HG03439 (cell line): ENCODE results near the gene NOS1AP.
"Not testable (repeated sequence)": the region's sequence is repeated elsewhere in the genome, so short reads cannot be mapped to it uniquely, and the experiment has no call there.

Experiments
- ATAC-seq: cut with Tn5 transposase; IDR thresholded peaks from one replicate; pipeline ENCODE4 v1.9.1; 2021; ENCODE audit warnings: mild to moderate bottlenecking, moderate library complexity; ENCODE audit not compliant: unreplicated experiment

The NOS1AP gene

DNA sequence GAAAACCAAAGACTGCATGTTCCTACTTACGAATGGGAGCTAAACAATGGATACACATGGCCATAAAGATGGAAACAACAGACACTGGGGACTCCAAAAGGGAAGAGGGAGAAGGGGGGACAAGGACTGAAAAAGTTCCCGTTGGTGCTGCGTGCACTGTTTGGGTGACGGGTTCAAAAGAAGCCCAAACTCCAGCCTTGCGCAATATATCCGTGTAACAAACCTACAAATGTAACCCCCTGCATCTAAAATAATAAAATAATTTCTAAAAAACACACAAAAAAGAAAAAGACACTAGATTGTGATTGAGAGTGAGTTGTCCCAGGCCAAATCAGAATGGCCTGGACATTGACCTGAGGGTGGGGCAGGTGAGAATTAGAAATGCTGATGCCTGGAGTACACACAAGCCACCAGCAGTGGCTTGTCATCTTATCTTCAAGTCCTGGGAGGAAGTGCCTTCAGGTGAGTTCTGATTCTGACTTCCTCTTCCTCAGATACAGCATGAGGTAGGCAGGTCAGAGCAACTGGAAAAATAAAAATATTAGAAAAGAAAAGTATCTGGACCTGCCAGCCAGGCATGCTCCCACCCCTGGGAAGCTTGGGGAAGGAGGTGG is 252.4 kb downstream of the NOS1AP start:
- ATAC-seq, result no peak

DNA sequence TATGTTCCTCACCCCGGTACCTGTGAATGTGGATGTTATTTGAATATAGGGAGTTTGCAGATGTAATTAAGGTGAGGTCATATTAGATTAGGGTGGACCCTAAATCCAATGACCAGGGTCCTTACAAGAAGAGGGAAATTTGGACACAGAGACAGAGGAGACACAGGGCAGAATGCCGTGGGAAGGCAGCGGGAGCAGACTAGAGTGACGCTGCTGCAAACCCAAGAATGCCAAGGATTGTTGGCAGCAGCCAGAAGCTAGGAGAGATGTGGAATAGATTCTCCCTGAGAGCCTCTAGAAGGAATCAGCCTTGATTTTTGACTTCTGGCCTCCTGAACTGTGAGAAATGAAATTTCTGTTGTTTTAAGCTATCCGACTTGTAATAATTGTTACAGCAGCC is 253.5 kb downstream of the NOS1AP start:
- no peak for ATAC-seq

GRCh38 chr1:162324396-162324795 is 254.9 kb downstream of the NOS1AP start:
- ATAC-seq, result no peak

GRCh38 chr1:162326559-162326958 is 257.1 kb downstream of the NOS1AP start:
- ATAC-seq, result no peak

GRCh38 chr1:162327144-162327787 is 257.8 kb downstream of the NOS1AP start:
- ATAC-seq, result no peak

DNA sequence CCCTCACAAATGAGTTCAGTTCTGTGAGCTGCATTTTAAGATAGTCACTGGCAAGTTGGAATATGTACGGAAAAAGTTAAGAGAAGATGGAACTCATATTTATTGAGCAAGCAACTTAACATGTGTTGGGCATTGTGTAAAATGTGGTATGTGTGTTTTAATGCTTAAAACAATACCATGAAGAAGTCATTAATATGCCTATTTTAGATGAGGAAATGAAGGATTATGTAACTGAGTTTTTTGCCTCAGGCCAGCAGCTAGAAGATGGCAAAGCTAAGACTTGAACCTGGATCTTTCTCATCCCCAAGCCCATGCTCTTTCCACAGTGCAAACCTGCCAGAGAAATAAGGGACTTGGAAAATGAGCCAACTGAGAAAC is 258.3 kb downstream of the NOS1AP start:
- ATAC-seq, result no peak

- ATAC-seq, result no peak
These were observed 259.0 kb downstream of the NOS1AP start for GRCh38 chr1:162328512-162328911.

DNA sequence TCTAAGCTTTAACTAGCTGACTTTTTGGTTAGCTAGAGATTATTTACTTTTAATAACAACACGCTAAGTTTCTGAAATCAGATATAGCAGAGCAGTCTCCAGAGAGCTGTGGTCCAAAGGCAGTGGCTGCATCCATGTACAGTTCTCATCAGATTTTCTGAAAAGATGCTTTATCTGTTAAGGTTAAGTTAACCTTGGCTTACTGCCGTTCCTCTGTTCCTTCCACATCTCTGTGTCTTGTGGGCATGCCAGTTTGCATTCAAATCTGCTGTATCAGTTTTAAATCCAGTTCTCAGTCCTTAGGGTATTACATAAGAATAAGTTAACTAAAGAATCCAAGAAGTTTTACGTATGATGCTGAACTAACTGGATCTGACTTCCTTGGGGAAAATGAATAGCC is 260.3 kb downstream of the NOS1AP start:
- ATAC-seq, result no peak

DNA sequence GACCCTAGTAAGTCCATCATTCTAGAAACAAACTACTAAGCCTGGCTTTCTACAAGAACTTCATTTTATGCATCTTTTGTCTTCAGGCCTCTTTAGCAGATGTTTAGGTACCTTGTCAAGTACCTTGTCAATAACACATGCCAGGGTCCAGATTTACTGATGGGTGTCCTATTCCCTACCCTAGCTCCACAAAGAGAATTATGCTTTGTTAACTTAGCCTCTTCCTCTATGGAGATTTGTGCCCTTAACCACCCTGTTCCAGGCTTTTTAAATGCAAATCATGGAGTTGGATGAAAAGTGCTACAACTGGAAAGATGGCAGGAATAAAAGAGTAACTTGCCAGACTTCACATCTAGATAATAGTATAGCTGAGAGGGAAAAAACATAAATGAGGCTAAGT is 264.5 kb downstream of the NOS1AP start:
- ATAC-seq, result no peak

- no peak for ATAC-seq
These were observed 265.6 kb downstream of the NOS1AP start for GRCh38 chr1:162335126-162335525.

DNA sequence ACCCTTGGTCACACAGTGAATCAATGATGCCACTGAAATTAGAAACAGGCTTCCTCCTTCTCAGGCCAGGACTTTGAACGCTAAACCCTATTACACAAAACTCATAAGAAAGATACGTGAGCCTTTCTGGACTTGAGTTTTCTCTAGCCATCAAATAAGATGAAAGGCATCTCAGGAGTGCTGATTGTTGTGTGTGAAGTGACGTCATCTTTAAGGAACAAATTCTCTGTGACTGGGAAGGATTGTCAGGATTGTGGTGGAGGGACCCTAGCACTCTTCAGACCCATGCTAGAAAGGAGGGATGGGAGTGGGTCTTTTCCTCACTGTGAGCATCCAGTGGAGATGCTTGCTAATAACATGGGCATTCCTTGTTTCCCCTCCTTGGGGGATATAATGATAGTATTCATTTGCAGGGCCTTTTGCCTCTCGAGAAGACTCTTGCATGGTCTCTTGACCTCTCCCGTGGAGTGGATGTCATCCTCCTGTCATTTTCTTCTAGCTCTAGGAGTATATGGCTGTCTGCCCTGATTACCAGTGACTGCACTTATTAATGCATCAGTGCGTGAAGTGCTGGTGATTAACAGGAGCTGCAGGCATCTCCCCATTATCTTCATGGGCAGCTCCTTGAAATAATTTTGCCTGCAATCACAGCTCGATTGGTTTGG is 267.3 kb downstream of the NOS1AP start:
- ATAC-seq, result no peak

GRCh38 chr1:162342452-162342983 is 273.0 kb downstream of the NOS1AP start:
- no peak for ATAC-seq

DNA sequence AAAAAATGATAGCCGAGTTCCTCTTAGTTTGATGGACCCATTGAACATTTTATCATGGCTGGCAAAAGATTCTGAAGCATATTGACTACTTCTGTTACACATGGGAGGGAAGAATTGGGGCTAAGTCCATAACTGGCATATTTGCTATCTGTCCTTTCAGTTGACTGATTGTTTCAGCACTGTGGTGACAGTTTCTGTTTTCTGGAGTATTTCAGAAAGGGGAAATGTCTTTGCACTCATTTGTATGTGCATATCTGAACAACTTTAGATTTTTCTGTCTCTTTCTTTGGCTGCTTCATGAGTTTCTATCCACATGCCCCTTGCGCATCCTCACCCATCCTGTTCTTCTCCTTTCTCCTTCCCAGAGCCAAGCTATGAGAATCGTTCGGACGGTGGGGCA is 274.0 kb downstream of the NOS1AP start:
- ATAC-seq, result no peak

DNA sequence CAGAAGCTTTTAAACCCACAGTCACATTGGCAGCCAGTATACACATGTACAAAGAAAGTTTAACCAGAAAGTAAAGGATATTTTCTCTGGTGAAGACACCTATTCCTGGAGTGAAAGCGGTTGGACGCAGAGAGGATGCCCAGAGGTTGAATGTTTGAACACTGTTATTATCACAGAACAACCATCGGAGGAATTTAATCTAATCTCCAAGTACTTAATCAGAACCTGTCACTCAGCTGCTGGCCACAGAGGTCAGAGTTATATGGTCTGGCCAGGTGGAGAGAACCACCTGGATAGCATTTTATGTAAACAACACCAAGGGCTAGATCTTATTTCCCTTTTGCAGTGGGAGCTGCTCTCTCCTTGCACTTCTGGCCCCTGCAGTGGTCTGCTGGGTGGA is 277.8 kb downstream of the NOS1AP start:
- no peak for ATAC-seq

GRCh38 chr1:162349635-162350330 is 280.3 kb downstream of the NOS1AP start:
- no peak for ATAC-seq

DNA sequence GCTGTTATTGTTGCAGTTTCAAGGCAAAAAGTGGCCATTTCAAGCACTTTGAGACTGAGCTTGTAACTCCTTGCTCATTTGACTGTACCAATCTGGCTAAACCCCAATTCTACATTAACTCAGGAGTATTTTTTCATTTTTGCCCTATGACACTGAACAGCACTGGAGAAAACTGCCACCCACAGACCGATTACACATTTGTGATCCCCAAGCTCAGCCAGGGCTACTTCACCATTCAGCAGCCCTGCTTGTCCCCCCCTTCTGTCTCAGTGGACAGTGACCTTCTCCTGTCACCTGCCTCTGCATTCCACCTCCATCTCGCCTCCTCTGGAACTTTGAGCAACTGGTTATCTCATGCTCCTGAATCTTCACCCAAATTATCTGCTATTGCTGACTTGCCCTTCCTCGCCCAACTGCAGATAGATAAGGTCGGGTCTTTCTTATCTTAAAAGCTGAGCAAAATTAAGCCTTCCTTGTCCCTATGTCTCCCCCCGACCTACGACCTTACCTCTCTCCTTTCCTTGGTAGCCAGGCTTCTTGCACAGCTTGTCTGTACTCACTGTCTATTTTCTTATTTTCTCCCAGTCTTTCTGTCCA is 281.9 kb downstream of the NOS1AP start:
- ATAC-seq, result no peak

GRCh38 chr1:162351874-162352273 is 282.4 kb downstream of the NOS1AP start:
- ATAC-seq, result not testable (repeated sequence)

DNA sequence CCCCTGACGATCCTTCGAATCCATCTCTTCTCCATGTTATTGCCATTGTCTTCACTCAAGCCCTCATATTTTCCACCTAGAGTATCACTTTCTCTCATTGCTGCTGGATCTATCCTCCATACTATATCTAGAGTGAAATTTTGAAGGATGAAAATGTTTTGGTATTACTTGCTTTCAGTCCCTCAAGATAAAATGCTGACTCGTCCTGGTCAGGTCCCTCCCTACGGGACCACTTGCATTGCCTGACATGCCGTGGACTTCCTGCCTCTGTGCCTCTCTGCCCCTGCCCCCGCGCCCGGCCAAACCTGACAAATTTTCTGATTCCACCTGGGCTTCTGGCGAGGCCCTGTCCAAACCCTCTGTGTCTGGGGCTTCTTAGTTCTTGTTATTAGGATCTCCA is 283.6 kb downstream of the NOS1AP start:
- ATAC-seq, result no peak

DNA sequence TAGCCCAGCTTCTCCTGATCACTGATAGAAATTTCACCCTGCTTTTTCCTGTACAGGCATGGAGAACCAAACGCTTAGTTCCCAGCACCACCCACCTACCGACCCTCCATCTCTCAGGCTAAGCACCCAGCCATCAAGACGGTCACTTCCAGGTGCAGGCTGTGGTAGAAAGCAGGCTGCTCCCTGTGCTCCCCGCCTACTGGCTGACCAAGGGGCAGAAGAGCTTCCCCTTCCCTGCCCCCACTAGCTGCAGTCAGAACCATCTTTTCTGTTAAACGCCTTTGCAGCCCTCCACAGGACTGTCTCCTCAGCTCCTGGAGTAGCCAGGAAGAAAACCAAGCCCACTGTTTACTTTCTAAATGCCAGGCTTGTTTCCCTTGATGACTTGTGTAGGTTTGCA is 284.2 kb downstream of the NOS1AP start:
- no peak for ATAC-seq

- no peak for ATAC-seq
These were observed 288.3 kb downstream of the NOS1AP start for GRCh38 chr1:162357681-162358266.

DNA sequence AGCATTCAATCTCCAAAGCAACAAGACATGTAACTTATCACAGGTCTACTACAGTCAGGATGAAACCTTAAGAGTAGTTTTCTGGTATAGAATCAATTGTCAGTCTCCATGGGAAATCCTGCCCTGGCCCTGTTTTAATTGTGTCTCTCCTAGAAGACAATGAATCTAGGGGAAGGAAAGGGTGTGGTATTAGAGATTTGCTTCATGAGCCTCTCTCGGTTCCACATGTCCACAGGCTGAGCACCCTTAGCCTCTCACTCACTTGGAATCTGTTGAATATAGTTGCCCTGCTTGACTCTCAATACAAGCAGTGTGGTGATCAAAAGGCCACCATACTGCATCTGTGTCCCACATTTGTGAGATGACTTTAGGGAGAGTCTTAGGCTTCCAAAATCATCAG is 289.4 kb downstream of the NOS1AP start:
- no peak for ATAC-seq
